ENCODE results near the gene TCEANC2. TPM values are rescaled to one million over a fixed set of nuclear protein-coding genes. Genes with fewer than 3 reads are reported as not detected.
"Not testable (repeated sequence)": the region's sequence is repeated elsewhere in the genome, so short reads cannot be mapped to it uniquely, and the experiment has no call there.

The TCEANC2 gene
- total RNA-seq = 1 to 10 TPM; 1.5 to 7.3 (median 3.2) TPM

DNA sequence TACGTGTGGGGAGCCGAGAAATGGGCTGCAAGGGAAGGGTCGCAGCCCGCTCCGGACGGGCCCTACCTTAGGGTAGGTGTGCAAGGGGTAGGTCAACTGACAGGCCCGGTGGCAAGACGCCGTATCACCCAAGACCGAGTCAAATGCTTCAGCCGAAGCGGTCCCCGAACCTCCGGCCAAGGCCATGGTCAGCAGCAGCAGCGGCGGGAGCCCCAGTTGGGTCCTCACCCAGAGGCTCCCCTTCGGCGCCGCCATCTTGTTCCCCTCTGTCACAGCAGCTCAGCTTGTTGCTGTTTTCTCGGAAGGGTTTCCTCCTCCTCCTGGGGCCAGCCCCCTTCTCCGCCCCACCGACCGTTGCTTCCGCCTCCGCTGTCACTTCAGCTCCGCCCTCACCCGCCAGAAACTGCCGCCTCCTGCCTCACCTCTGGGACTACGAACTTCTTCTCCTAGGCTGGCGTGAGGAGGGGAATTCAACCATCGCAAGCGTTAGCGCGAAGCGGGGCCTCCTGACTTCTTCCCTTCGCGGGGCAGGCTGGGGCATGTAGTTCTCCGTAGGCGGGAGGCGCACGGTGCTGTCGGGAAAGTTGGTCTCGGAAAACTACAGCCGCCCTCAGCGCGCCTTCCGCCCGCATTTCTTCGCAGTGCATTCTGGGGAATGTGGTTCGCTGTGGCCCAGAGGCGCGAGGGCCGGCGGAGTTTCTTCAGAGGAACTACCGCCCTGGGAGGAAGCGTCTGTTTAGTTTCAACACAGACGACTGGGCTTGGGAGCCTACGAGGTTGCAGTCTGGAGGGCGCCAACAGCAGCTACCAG, at the start of gene TCEANC2, which contains the start of gene TMEM59:
TSS of gene TCEANC2 (plus strand) at position 675 of the 811 bp plus-strand sequence. CDS start 815 bp downstream, outside the sequence.
TSS of gene TMEM59 (minus strand) at position 271 of the 811 bp plus-strand sequence. CDS start at position 255, 16 bp downstream.
- H3K4me3 ChIP-seq = peak within 1 kb of the TSS; percentile 73 to 90
- no peaks in the 10 kb centered on the region for H3K27me3 ChIP-seq
- no peaks in the 10 kb centered on the region for H3K9me3 ChIP-seq
- peak within 1 kb of the TSS; percentile 90 to 91 for H3K27ac ChIP-seq
- TF ChIP-seq CTCF (IDR thresholded peaks at IDR 0.05) (peak in 2 of 4 experiments; percentile 17 to 20), POLR2A (IDR thresholded peaks at IDR 0.05) (peak; percentile 68 to 77)
- H3K4me1 ChIP-seq = peaks cover 0 to 4% of the 10 kb centered on the region in 2 donors
- no peaks in the 10 kb centered on the region for H3K36me3 ChIP-seq
- peak; percentile 97 for DNase-seq
- intact Hi-C loops (cut with DNase I; ENCODE audit: low total_unique reads) = no loop called here

DNA sequence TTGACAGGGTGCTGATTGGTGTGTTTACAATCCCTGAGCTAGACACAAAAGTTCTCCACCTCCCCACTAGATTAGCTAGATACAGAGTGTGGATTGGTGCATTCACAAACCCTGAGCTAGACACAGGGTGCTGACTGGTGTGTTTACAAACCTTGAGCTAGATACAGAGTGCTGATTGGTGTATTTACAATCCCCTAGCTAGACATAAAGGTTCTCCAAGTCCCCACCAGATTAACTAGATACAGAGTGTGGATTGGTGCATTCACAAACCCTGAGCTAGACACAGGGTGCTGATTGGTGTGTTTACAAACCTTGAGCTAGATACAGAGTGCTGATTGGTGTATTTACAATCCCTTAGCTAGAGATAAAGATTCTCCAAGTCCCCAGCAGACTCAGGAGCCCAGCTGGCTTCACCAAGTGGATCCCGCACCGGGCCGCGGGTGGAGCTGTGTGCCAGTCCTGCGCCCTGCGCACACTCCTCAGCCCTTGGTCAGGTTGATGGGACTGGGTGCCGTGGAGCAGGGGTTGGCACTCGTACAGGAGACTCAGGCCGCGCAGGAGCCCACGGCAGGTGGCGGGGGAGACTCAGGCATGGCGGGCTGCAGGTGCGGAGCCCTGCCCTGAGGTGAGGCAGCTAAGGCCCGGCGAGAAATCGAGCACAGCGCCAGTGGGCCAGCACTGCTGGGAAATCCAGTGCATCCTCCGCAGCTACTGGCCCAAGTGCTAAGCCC, 49.5 kb upstream of the TCEANC2 start:
- intact Hi-C loops (cut with DNase I; ENCODE audit: low total_unique reads); DNase-seq; H3K27me3 ChIP-seq; H3K4me1 ChIP-seq; H3K36me3 ChIP-seq; H3K4me3 ChIP-seq; H3K9me3 ChIP-seq; H3K27ac ChIP-seq: not testable (repeated sequence)

DNA sequence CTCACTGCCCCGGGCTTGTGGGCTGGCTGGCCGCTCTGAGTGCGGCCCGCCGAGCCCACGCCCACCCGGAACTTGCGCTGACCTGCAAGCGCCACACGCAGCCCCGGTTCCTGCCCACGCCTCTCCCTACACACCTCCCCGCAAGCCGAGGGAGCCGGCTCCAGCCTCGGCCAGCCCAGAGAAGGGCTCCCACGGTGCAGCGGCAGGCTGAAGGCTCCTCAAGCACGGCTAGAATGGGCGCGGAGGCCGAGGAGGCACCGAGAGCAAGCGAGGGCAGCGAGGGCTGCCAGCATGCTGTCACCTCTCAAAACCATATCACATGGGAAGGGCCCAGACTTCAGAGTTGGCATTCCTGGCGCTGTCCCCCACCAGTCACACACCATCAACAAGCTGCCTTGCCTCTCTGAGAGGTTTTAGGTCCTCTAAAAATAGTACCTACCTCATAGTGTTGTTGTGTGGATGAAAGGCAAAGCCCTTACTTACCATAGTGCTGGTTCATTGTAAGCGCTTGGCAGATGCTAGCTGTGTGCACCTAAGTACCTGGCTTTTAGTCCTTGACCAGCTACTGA, 48.8 kb upstream of the TCEANC2 start:
- intact Hi-C loops (cut with DNase I; ENCODE audit: low total_unique reads) = no loop called here
- no peaks in the 10 kb centered on the region for H3K9me3 ChIP-seq
- no peak for DNase-seq
- H3K4me3 ChIP-seq = no peak overlapping the region
- no peaks in the 10 kb centered on the region for H3K27me3 ChIP-seq
- H3K27ac ChIP-seq = no peak overlapping the region
- H3K4me1 ChIP-seq = no peaks in the 10 kb centered on the region
- H3K36me3 ChIP-seq = no peaks in the 10 kb centered on the region
- TF ChIP-seq CTCF (IDR thresholded peaks at IDR 0.05) (no peak), POLR2A (IDR thresholded peaks at IDR 0.05) (no peak)

- DNase-seq = no peak
- Histone ChIP-seq H3K9me3 (no peaks in the 10 kb centered on the region), H3K27me3 (no peaks in the 10 kb centered on the region), H3K27ac (no peak overlapping the region), H3K36me3 (no peaks in the 10 kb centered on the region), H3K4me1 (no peaks in the 10 kb centered on the region), H3K4me3 (no peak overlapping the region)
- TF ChIP-seq CTCF (IDR thresholded peaks at IDR 0.05) (no peak), POLR2A (IDR thresholded peaks at IDR 0.05) (no peak)
- intact Hi-C loops (cut with DNase I; ENCODE audit: low total_unique reads) = no loop called here
Measured at GRCh38 chr1:54006508-54006907, 46.9 kb upstream of the TCEANC2 start.

DNA sequence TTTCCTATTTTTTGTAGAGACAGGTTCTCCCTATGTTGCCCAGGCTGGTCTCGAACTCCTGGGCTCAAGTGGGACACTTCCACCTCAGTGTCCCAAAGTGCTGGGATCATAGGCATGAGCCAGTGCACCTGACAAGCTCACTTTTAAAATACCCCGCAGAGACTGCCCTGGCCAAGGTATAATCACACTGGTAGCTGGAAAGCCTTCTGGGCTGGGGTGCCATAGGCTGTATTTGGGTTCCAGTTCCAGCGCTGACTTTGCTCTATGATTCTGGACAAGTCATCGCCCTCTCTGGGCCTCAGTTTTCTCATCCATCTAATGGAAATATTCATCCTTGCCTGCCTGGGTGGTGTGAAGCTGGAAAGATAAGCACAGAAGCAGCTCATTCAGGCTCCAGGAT, 45.8 kb upstream of the TCEANC2 start:
- no peak for DNase-seq
- no peaks in the 10 kb centered on the region for H3K4me1 ChIP-seq
- TF ChIP-seq CTCF (IDR thresholded peaks at IDR 0.05) = no peak
- TF ChIP-seq POLR2A (IDR thresholded peaks at IDR 0.05) = no peak
- no peak overlapping the region for H3K27ac ChIP-seq
- intact Hi-C loops (cut with DNase I; ENCODE audit: low total_unique reads) = no loop called here
- H3K9me3 ChIP-seq = no peaks in the 10 kb centered on the region
- no peak overlapping the region for H3K4me3 ChIP-seq
- H3K36me3 ChIP-seq = no peaks in the 10 kb centered on the region
- no peaks in the 10 kb centered on the region for H3K27me3 ChIP-seq

All from uterus (tissue), 4 donors.